Right lobe of liver (tissue), 4 donors: Measurements from ENCODE around the gene GUCD1.

Experiments used
- POLR2A ChIP-seq: fragments of 450-650 bp; IDR thresholded peaks from one replicate; pipeline ENCODE4 v1.6.1; 2017; ENCODE audit warnings: antibody characterized with exemption, mild to moderate bottlenecking
- TF ChIP-seq, protein P1 (sequence below), 4 donors: fragments of 200-600 bp in 3 of 4; fragments of 450-650 bp in 1 of 4; IDR thresholded peaks; one replicate each; pipeline versions ENCODE4 v1.5.1 to v1.8.0; 2016 to 2022; ENCODE audit warnings: antibody characterized with exemption in 4 of 4, mild to moderate bottlenecking in 2 of 4
- donor health status: DM: no; HTN: no; CAD: no.
- donor health status: DM: no; HTN: no; CAD: no.
- donor health status: DM: no; HTN: yes; CAD: no.

DNA sequence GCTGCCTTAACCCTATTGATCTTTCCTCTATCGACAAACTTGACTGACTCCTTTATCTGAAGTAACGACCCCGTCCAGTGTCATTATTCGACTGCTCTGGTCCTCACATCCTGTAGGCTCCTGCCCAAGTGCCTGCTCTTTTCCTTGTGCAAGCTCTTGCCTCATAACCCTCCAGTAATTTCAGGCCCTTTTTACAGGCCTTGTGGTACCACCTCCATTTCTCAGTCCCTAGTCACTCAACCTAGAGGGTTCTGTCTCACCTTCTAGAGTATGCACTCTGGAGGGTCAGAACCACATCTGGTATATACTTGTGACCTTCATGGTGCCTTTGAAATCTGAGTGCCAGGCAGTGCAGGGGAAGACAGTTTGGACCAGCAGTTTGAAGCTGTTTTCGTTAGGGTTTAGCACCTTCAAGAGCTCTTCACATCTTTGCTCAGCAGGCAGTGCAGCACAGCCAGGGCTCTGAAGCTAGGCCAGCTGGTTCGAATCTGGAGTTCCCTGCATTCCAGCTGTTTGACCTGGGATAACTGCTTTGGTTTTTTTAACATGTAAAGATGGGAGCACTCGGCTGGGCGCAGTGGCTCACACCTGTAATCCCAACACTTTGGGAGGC, 12.1 kb upstream of the GUCD1 start:
- TF ChIP-seq, protein P1, sequence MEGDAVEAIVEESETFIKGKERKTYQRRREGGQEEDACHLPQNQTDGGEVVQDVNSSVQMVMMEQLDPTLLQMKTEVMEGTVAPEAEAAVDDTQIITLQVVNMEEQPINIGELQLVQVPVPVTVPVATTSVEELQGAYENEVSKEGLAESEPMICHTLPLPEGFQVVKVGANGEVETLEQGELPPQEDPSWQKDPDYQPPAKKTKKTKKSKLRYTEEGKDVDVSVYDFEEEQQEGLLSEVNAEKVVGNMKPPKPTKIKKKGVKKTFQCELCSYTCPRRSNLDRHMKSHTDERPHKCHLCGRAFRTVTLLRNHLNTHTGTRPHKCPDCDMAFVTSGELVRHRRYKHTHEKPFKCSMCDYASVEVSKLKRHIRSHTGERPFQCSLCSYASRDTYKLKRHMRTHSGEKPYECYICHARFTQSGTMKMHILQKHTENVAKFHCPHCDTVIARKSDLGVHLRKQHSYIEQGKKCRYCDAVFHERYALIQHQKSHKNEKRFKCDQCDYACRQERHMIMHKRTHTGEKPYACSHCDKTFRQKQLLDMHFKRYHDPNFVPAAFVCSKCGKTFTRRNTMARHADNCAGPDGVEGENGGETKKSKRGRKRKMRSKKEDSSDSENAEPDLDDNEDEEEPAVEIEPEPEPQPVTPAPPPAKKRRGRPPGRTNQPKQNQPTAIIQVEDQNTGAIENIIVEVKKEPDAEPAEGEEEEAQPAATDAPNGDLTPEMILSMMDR (IDR thresholded peaks at IDR 0.05), result no peak
- TF ChIP-seq POLR2A, result no peak
